ENCODE results near the gene ERAL1.

DNA sequence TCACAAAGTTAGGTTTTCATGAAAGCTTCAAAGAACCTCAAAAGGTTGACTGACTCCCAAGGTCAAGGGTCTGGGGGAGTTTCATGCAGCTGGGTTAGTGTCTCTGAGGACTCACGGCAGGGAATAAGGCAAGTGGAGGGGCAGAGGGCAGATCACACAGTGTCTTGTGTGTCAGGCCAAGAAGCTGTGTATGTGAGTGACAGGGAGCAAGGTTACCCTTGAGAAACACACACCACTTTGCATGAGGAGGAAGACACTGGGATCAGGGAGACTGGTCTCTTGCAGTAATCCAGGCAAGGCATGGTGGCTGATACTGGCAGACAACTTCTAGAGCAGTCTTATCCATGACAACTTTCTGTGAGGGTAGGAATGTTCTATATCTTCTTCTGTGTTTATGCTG is 36.4 kb downstream of the ERAL1 start:
- TF ChIP-seq FOXP1 (CRISPR knock-in tag; IDR thresholded peaks at IDR 0.05; ENCODE audit: borderline replicate concordance) (no peak), CTCF (IDR thresholded peaks at IDR 0.05) (no peak)

Data from WTC11 (cell line).